ENCODE data around the gene PLXDC2.

DNA sequence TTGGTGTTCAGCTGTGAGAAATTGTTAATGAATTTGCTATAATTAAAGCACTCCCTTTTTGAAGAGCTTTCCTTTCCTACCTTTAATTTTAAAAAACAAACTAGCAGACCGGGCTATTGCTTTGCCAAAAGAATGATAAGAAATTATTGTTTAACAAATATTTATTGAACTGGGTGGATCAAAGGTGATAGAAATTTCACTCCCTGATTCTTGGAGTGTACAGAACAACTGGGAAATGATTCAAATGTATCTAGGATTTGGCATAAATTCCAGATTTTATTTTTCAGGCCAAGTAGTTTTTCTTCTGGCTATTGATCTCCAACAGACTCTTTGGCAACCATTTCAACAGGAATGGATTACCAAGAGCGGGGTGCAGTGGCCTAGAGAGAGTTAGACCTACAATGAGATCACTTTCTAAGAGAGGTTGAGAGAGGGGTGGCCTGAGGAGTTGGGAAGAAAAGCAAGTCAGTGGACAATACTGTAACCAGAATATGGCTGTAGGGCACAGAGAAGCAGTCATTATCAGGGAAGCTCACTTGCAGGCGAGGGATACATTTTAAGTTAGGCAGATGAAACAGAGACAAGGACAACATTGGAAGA, 71.9 kb downstream of the PLXDC2 start:
- TF ChIP-seq, protein P1, sequence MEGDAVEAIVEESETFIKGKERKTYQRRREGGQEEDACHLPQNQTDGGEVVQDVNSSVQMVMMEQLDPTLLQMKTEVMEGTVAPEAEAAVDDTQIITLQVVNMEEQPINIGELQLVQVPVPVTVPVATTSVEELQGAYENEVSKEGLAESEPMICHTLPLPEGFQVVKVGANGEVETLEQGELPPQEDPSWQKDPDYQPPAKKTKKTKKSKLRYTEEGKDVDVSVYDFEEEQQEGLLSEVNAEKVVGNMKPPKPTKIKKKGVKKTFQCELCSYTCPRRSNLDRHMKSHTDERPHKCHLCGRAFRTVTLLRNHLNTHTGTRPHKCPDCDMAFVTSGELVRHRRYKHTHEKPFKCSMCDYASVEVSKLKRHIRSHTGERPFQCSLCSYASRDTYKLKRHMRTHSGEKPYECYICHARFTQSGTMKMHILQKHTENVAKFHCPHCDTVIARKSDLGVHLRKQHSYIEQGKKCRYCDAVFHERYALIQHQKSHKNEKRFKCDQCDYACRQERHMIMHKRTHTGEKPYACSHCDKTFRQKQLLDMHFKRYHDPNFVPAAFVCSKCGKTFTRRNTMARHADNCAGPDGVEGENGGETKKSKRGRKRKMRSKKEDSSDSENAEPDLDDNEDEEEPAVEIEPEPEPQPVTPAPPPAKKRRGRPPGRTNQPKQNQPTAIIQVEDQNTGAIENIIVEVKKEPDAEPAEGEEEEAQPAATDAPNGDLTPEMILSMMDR (IDR thresholded peaks at IDR 0.05): no peak
- TF ChIP-seq POLR2A (IDR thresholded peaks at IDR 0.05): no peak

All from Peyer's patch (tissue), 4 donors.